ENCODE measurements around the gene ALKBH5. TPM values are rescaled to one million over a fixed set of nuclear protein-coding genes. Genes with fewer than 3 reads are reported as not detected.

Gene ALKBH5
- total and polyA plus RNA-seq, 8 donors: 32.8 to 66.7 (median 49.4) TPM

DNA sequence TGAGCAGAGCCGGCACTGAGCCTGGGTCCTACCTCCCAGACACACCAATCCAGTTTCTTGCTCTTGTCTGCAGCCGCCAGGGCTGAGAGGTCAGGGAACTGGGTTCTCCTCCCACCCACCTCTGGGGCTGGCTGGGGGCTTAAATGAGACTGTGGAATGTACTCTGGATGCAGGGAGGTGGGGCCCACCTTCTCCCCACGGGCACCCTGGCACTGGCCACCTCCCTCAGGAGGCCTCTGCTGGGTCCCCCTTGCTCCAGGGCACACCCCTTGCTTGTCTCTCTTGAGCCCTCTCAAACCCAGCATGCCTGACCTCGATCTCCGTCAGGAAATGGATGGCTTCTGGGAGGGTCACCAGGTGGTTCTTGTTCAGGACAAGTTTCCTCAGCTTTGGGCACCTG lies 68.5 kb downstream of the ALKBH5 start:
- H3K27ac ChIP-seq: no peak overlapping the region
- peaks cover 61 to 97% (median 93%) of the 10 kb centered on the region in 4 donors for H3K36me3 ChIP-seq
- intact Hi-C loops (cut with DNase I; ENCODE audit: low total_unique reads): no loop called here
- no peak for TF ChIP-seq EP300 (IDR thresholded peaks at IDR 0.05)
- TF ChIP-seq POLR2A (IDR thresholded peaks at IDR 0.05): no peak
- TF ChIP-seq, protein P1, sequence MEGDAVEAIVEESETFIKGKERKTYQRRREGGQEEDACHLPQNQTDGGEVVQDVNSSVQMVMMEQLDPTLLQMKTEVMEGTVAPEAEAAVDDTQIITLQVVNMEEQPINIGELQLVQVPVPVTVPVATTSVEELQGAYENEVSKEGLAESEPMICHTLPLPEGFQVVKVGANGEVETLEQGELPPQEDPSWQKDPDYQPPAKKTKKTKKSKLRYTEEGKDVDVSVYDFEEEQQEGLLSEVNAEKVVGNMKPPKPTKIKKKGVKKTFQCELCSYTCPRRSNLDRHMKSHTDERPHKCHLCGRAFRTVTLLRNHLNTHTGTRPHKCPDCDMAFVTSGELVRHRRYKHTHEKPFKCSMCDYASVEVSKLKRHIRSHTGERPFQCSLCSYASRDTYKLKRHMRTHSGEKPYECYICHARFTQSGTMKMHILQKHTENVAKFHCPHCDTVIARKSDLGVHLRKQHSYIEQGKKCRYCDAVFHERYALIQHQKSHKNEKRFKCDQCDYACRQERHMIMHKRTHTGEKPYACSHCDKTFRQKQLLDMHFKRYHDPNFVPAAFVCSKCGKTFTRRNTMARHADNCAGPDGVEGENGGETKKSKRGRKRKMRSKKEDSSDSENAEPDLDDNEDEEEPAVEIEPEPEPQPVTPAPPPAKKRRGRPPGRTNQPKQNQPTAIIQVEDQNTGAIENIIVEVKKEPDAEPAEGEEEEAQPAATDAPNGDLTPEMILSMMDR (IDR thresholded peaks at IDR 0.05): no peak
- TF ChIP-seq POLR2AphosphoS5 (IDR thresholded peaks at IDR 0.05): no peak
- DNase-seq: no peak
- no peak overlapping the region for H3K4me3 ChIP-seq
- WGBS, 5 donors: 79 to 100% (median 85%) methylated on average over 2 to 5 of the region's 5 CpGs
- H3K27me3 ChIP-seq: no peaks in the 10 kb centered on the region
- peaks cover 24 to 36% (median 35%) of the 10 kb centered on the region in 4 donors for H3K4me1 ChIP-seq
- H3K9me3 ChIP-seq: no peaks in the 10 kb centered on the region

DNA sequence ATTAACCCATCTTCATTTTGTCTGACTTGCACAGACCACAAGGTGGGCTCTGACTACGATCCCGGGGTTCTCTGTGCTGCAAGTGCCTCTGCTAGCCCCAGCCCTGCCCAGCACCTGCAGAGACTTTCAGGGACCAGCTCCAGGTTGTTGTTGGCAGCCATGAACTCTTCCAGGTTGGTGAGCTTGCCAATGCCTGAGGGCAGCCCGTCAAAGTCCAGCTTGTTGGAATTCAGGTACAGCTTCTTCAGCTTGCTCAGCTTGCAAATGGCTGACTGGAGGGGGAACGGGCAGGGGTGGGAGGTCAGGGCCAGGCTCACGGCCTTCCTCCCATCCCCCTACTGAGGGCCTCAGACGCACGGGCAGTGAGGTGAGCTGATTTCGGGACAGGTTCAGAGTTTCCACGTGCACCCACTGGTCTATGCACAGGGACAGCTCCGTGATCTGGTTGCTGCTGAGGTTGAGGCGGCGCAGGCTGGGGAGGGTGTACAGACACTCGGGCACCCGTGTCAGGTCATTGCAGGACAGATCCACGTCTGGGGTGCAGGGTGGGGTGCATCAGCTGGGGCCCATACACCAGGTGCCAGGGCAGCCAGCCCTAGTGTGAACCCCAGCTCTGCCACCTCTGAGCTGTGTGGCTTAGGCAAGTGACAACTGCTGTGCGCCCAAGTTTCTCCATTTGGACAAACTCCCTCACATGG lies 69.7 kb downstream of the ALKBH5 start:
- 69 to 87% (median 85%) methylated on average over 6 to 16 of the region's 16 CpGs for WGBS, 5 donors
- Histone ChIP-seq H3K27me3 (no peaks in the 10 kb centered on the region), H3K36me3 (peaks cover 60 to 85% (median 81%) of the 10 kb centered on the region in 4 donors), H3K9me3 (no peaks in the 10 kb centered on the region), H3K27ac (no peak overlapping the region), H3K4me3 (no peak overlapping the region), H3K4me1 (peaks cover 18 to 32% (median 30%) of the 10 kb centered on the region in 4 donors)
- DNase-seq: no peak
- intact Hi-C loops (cut with DNase I; ENCODE audit: low total_unique reads): no loop called here
- TF ChIP-seq POLR2A (IDR thresholded peaks at IDR 0.05) (no peak), EP300 (IDR thresholded peaks at IDR 0.05) (no peak), POLR2AphosphoS5 (IDR thresholded peaks at IDR 0.05) (no peak)
- TF ChIP-seq, protein P1 (IDR thresholded peaks at IDR 0.05): no peak

DNA sequence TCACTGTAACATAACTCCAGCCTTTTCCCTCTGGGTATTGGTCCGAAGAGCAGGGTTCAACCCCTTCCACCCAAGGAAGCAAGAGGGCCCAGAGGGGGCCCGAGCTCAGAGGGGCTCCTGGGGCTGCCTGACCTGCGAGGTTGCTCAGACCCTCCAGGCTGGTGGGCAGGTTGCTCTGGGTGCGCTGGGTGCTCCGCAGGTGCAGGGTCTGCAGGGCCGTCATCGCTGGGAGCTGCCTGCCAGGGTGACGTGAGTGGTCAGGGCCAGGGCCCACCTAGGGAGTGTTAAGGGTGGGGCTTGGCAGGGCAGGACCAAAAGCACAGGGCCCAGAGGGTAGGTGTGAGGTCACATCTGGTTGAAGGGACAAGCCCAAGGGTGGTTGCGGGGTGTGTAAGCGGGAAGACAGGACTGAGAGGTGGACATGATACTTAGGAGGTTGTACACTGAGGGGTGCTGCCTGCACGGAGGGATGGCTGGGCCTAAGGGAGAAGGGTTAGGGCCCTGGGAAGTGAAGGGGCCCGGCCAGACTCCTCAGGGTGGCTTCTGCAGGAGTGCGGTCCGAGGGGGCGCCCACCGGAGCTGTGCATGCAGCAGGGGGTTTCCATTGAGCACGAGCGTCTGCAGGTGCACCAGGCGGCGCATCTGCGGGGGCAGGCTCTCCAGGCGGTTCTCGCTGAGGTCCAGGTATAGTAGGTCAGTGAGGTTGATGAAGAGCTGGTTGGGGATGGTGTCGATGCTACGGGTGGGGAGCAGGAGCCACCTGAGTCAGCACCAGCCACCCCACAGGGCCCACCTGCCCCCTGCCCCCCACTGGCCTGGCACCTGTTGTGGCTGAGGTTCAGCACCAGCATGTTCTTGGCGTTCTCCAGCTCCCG lies 70.6 kb downstream of the ALKBH5 start:
- no peaks in the 10 kb centered on the region for H3K9me3 ChIP-seq
- H3K4me1 ChIP-seq: peaks cover 15 to 33% (median 28%) of the 10 kb centered on the region in 4 donors
- H3K4me3 ChIP-seq: no peak overlapping the region
- no peak for DNase-seq
- TF ChIP-seq POLR2AphosphoS5 (IDR thresholded peaks at IDR 0.05): no peak
- TF ChIP-seq, protein P1 (IDR thresholded peaks at IDR 0.05): no peak
- TF ChIP-seq EP300 (IDR thresholded peaks at IDR 0.05): no peak
- no peak for TF ChIP-seq POLR2A (IDR thresholded peaks at IDR 0.05)
- intact Hi-C loops (cut with DNase I; ENCODE audit: low total_unique reads): no loop called here
- WGBS, 5 donors: 90 to 94% (median 92%) methylated on average over 27 of the region's 27 CpGs
- peaks cover 51 to 77% (median 73%) of the 10 kb centered on the region in 4 donors for H3K36me3 ChIP-seq
- H3K27me3 ChIP-seq: no peaks in the 10 kb centered on the region
- H3K27ac ChIP-seq: no peak overlapping the region

DNA sequence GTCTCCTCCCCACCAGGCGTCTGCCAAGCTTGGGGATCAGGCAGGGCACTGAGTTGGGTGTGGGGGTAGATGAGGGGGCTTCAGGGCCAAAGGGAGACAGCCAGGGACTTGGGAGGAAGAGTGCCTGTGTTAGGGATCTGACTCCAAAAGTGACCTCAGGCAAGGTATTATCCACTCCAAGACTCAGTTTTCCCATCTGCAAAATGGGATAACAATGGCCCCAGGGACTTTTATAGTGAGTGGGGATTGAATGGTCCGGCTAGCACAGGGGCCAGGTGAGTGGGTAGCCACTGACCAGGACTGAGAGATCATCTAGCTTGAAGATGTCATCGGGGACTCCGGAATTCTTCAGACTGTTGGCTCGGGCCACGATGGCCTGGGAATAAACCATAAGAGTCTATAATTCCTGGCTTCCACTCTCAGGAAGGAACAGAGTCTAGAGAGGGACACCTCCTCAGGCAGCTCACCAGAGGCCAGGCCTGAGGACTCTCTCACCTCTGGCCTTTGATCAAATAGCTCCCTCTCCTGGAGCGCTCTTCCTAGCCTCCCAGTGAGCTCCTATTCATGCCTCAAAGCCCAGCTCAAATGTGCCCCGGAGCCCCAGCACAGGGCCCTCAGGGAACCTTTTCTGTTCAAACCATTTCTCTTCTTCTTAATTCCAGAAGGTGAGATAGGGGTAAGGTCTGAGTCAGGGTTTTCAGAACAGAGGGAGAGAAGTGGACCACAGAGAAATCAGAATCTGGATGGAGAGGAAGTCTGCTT lies 71.4 kb downstream of the ALKBH5 start:
- Histone ChIP-seq H3K36me3 (peaks cover 47 to 68% (median 65%) of the 10 kb centered on the region in 4 donors), H3K4me1 (peaks cover 19 to 42% (median 37%) of the 10 kb centered on the region in 4 donors), H3K9me3 (no peaks in the 10 kb centered on the region), H3K4me3 (no peak overlapping the region), H3K27ac (no peak overlapping the region), H3K27me3 (no peaks in the 10 kb centered on the region)
- 87 to 96% (median 94%) methylated on average over 8 of the region's 8 CpGs for WGBS, 5 donors
- TF ChIP-seq POLR2A (IDR thresholded peaks at IDR 0.05) (no peak), POLR2AphosphoS5 (IDR thresholded peaks at IDR 0.05) (no peak)
- TF ChIP-seq, protein P1 (IDR thresholded peaks at IDR 0.05): no peak
- intact Hi-C loops (cut with DNase I; ENCODE audit: low total_unique reads): no loop called here
- DNase-seq: no peak
